CD4-positive, CD25-positive, alpha-beta regulatory T cell (primary cell): ENCODE data around the gene DSC3. TPM values are rescaled to one million over a fixed set of nuclear protein-coding genes. Genes with fewer than 3 reads are reported as not detected.

Experiments used
- polyA plus RNA-seq, 4 donors: library from polyadenylated mRNA; unstranded; fragments of 300-500 nt; fragmentation: Illumina TruSeq; gene quantifications; one replicate each; pipeline ENCODE4 v1.2.3, GENCODE V29; 2021
- total RNA-seq: library from RNA; stranded (reverse); gene quantifications from one replicate; pipeline ENCODE4 v1.2.3, GENCODE V29; 2022

The DSC3 gene
- total and polyA plus RNA-seq, 5 donors from 2014 or later = not detected

Other genes starting within 250 kb of the DSC3 start
- gene DSC2, start 59.7 kb upstream of the DSC3 start, total RNA-seq = not detected
- not detected for gene DSC2, start 59.7 kb upstream of the DSC3 start, polyA plus RNA-seq
- gene DSC1, start 120.1 kb upstream of the DSC3 start, total RNA-seq = not detected
- gene DSC1, start 120.1 kb upstream of the DSC3 start, polyA plus RNA-seq = under 1 TPM in 1 of 4 donors, not detected in 3; 0.14 TPM